GM12878 (cell line): ENCODE data around the gene DCBLD1. TPM values are rescaled to one million over a fixed set of nuclear protein-coding genes. Genes with fewer than 3 reads are reported as not detected.
A peak's percentile ranks its signal among the peaks of the same experiment; 100 is the strongest.

Source experiments
- ATAC-seq: fragments of 200-7000 bp; cut with Tn5 transposase; 3 replicates; pipeline ENCODE4 v1.9.1; 2020; ENCODE audit warnings: mild to moderate bottlenecking, moderate library complexity
- BruUV-seq: library from RNA; stranded (reverse); fragments of 400-500 nt; replicated peaks from 2 replicates; lab custom pipeline; 2021; lab: Mats Ljungman, UMichigan
- CTCF ChIA-PET: fragments of 300-600 bp; sonication (Branson Sonifier 250); formaldehyde crosslinking; extraction: SDS; loops from one replicate; lab custom pipeline; 2021; ENCODE audit warnings: inconsistent platforms; lab: Yijun Ruan, JAX
- POLR2A ChIA-PET: fragments of 350-600 bp; formaldehyde crosslinking; extraction: SDS; loops from one replicate; lab custom pipeline; 2021; ENCODE audit warnings: inconsistent platforms; lab: Charles Lee
- RAD21 ChIA-PET: fragments of 300-600 bp; sonication (Branson Sonifier 250); formaldehyde crosslinking; loops from one replicate; lab custom pipeline; 2023; ENCODE audit warnings: antibody characterized with exemption; ENCODE audit not compliant: unreplicated experiment; lab: Charles Lee
- SMC1A ChIA-PET: fragments of 300-600 bp; sonication (Branson Sonifier 250); formaldehyde crosslinking; loops from one replicate; lab custom pipeline; 2023; ENCODE audit not compliant: unreplicated experiment, uncharacterized antibody; lab: Charles Lee
- DNase-seq: peaks from one replicate; pipeline ENCODE4 v3.0.0-alpha.2; 2011; ENCODE audit warnings: low read depth, low spot score
- FAIRE-seq: peaks from 3 replicates; lab custom pipeline; 2011; peaks lifted over from hg19 to GRCh38; lab: Jason Lieb, UNC
- H2AFZ ChIP-seq: 2 replicates; pipeline ENCODE4 v1.6.0; 2011; ENCODE audit warnings: low read depth, low read length, control low read depth; ENCODE audit not compliant: control insufficient read depth
- H3K27ac ChIP-seq: 2 replicates; pipeline ENCODE4 v1.5.1; 2011; ENCODE audit warnings: control low read depth; ENCODE audit not compliant: control insufficient read depth, insufficient read depth
- H3K27me3 ChIP-seq, 2 experiments: replicated peaks in 1 of 2; 2 replicates each; pipeline versions ENCODE4 v1.6.0 to v1.6.1; 2011; ENCODE audit warnings: low read length in 1 of 2; ENCODE audit not compliant: control insufficient read depth in 2 of 2, insufficient read depth in 2 of 2
- H3K36me3 ChIP-seq, 2 experiments: 2 replicates each; pipeline ENCODE4 v1.5.1; 2011; ENCODE audit warnings: low read length in 1 of 2; ENCODE audit not compliant: control insufficient read depth in 2 of 2, insufficient read depth in 2 of 2
- H3K4me1 ChIP-seq: 2 replicates; pipeline ENCODE4 v1.6.1; 2011; ENCODE audit warnings: mild to moderate bottlenecking, low read length, moderate library complexity, mixed read lengths; ENCODE audit not compliant: control insufficient read depth, insufficient read depth
- H3K4me2 ChIP-seq: 2 replicates; pipeline ENCODE4 v1.6.0; 2011; ENCODE audit warnings: control low read depth; ENCODE audit not compliant: control insufficient read depth, insufficient read depth
- H3K4me3 ChIP-seq: fragments of 200-600 bp; sonication (generic); 2 replicates; pipeline ENCODE4 v1.5.1; 2016
- H3K79me2 ChIP-seq: 2 replicates; pipeline ENCODE4 v1.6.0; 2011; ENCODE audit warnings: low read length; ENCODE audit not compliant: control insufficient read depth, insufficient read depth
- H3K9ac ChIP-seq: 2 replicates; pipeline ENCODE4 v1.8.0; 2011; ENCODE audit warnings: low read length, control low read depth, mixed read lengths; ENCODE audit not compliant: control insufficient read depth, insufficient read depth
- H3K9me3 ChIP-seq: replicated peaks from 3 replicates; pipeline ENCODE4 v1.5.1; 2011; ENCODE audit warnings: mild to moderate bottlenecking, low read length; ENCODE audit not compliant: control insufficient read depth, insufficient read depth
- H4K20me1 ChIP-seq: 2 replicates; pipeline ENCODE4 v1.6.0; 2011; ENCODE audit not compliant: control insufficient read depth, insufficient read depth
- ATF7 ChIP-seq: fragments of 450-650 bp; IDR thresholded peaks from 2 replicates; pipeline ENCODE4 v1.6.1; 2016; ENCODE audit warnings: low read depth, mild to moderate bottlenecking
- CEBPZ ChIP-seq: fragments of 150-350 bp; IDR thresholded peaks from 2 replicates; pipeline ENCODE4 v1.6.1; 2016; ENCODE audit warnings: low read depth, low read length
- E4F1 ChIP-seq: fragments of 450-650 bp; IDR thresholded peaks from 2 replicates; pipeline ENCODE4 v1.6.1; 2018; ENCODE audit warnings: borderline replicate concordance, mild to moderate bottlenecking; ENCODE audit not compliant: partially characterized antibody
- EED ChIP-seq: sonication (generic); IDR thresholded peaks from 2 replicates; pipeline ENCODE4 v1.6.1; 2016; ENCODE audit warnings: antibody characterized with exemption, low read depth
- ETV6 ChIP-seq, 2 experiments: fragments of 450-650 bp in 1 of 2; IDR thresholded peaks in 1 of 2; conservative IDR thresholded peaks in 1 of 2; 2 replicates each; pipeline ENCODE4 v1.6.1; 2014; ENCODE audit warnings: antibody characterized with exemption in 1 of 2, borderline replicate concordance in 1 of 2, low read depth in 1 of 2, mild to moderate bottlenecking in 1 of 2, moderate library complexity in 1 of 2
- GATAD2B ChIP-seq: fragments of 450-650 bp; conservative IDR thresholded peaks from 2 replicates; pipeline ENCODE4 v1.6.1; 2017; ENCODE audit warnings: low read depth, mild to moderate bottlenecking, moderate library complexity
- IKZF1 ChIP-seq: fragments of 450-650 bp; conservative IDR thresholded peaks from 2 replicates; pipeline ENCODE4 v1.6.1; 2017; ENCODE audit warnings: antibody characterized with exemption, mild to moderate bottlenecking
- IKZF2 ChIP-seq, 2 experiments: fragments of 450-650 bp; IDR thresholded peaks; 2 replicates each; pipeline ENCODE4 v1.6.1; 2017; ENCODE audit warnings: mild to moderate bottlenecking in 2 of 2, moderate library complexity in 2 of 2
- JUNB ChIP-seq: IDR thresholded peaks from 2 replicates; pipeline ENCODE4 v1.6.1; 2016; ENCODE audit warnings: antibody characterized with exemption, mild to moderate bottlenecking
- LARP7 ChIP-seq: fragments of 450-650 bp; IDR thresholded peaks from 2 replicates; pipeline ENCODE4 v1.6.1; 2017; ENCODE audit warnings: mild to moderate bottlenecking
- MAX ChIP-seq: IDR thresholded peaks from 2 replicates; pipeline ENCODE4 v1.6.1; 2012; ENCODE audit warnings: low read depth, low read length, improper control_type of control experiment
- RUNX3 ChIP-seq: IDR thresholded peaks from 2 replicates; pipeline ENCODE4 v1.6.1; 2012; ENCODE audit warnings: low read length, inconsistent platforms
- SMARCA5 ChIP-seq: fragments of 450-650 bp; IDR thresholded peaks from 2 replicates; pipeline ENCODE4 v1.6.1; 2017; ENCODE audit warnings: mild to moderate bottlenecking
- SPI1 ChIP-seq: IDR thresholded peaks from 2 replicates; pipeline ENCODE4 v1.6.1; 2011; ENCODE audit warnings: low read depth, mild to moderate bottlenecking, low read length, moderate library complexity, borderline replicate concordance; ENCODE audit not compliant: insufficient read depth
- SUZ12 ChIP-seq: fragments of 200-600 bp; sonication (generic); IDR thresholded peaks from one replicate; pipeline ENCODE4 v1.6.1; 2018; ENCODE audit warnings: antibody characterized with exemption, mild to moderate bottlenecking; ENCODE audit not compliant: unreplicated experiment
- WGBS: methylation state at CpG from one replicate; pipeline ENCODE4 v1.1.6; 2016; ENCODE audit warnings: low lambda C conversion rate; ENCODE audit not compliant: insufficient replicate concordance, insufficient coverage; ENCODE audit errors: missing lambda C conversion rate; 5-methylcytosine and 5-hydroxymethylcytosine counted together
- in situ Hi-C: fragments of 300-500 bp; cut with MboI; formaldehyde crosslinking; loops from 9 replicates; pipeline ENCODE4 v1.14.3; 2018; ENCODE audit warnings: mixed read lengths
- intact Hi-C: fragments of 100-400 bp; cut with micrococcal nuclease; formaldehyde crosslinking; loops from one replicate; pipeline ENCODE4 v1.14.2; 2022; ENCODE audit not compliant: unreplicated experiment
- polyA plus RNA-seq, 11 experiments: library from polyadenylated mRNA; depleted of rRNA in 4 of 11; unstranded in 6 of 11; stranded (reverse) in 5 of 11; fragments of >200 nt; fragmentation: Nextera tagmentation in 4 of 11; fragmentation: Illumina TruSeq in 1 of 11; extraction: Ambion mirVana in 4 of 11; extraction: Trizol in 1 of 11; gene quantifications; 1 replicate in 1 of 11; 2 replicates in 10 of 11; pipeline versions ENCODE4 v1.2.1 to v1.2.3, GENCODE V29; 2011 to 2016; ENCODE audit warnings: inconsistent platforms in 2 of 11, missing spikeins in 2 of 11, low read depth in 1 of 11
- total RNA-seq, 4 experiments: library from RNA; depleted of rRNA in 3 of 4; stranded (reverse); fragments of >200 nt in 3 of 4; fragmentation: Illumina TruSeq in 1 of 4; extraction: Trizol in 1 of 4; gene quantifications; 2 replicates each; pipeline versions ENCODE4 v1.2.1 to v1.2.3, GENCODE V29; 2013 to 2021

DCBLD1 gene
- total and polyA plus RNA-seq, 10 of the 15 experiments (the other 5 are each of a cell fraction or from before 2014, with no cell fraction given) = 0.92 to 9.2 (median 8.3) TPM

GRCh38 chr6:117497237-117497636 lies 14.8 kb downstream of the DCBLD1 start (continued):
- TF ChIP-seq CEBPZ (no peak), GATAD2B (no peak)
- TF ChIP-seq, all 136 proteins: peak for 0

GRCh38 chr6:117498159-117498558 lies 15.7 kb downstream of the DCBLD1 start:
- Histone ChIP-seq H3K27me3 (no peaks in the 10 kb centered on the region), H3K4me1 (peaks cover 10% of the 10 kb centered on the region), H3K27ac (no peak overlapping the region), H3K4me3 (no peak overlapping the region), H3K36me3 (no peaks in the 10 kb centered on the region), H4K20me1 (no peaks in the 10 kb centered on the region), H3K9ac (no peak overlapping the region), H3K79me2 (no peaks in the 10 kb centered on the region; the same call in 1 of the 2 replicates), H3K4me2 (peak overlapping the region; percentile 11; the same call in 1 of the 2 replicates), H2AFZ (no peak overlapping the region), H3K9me3 (no peaks in the 10 kb centered on the region)
- ChIA-PET SMC1A (interaction anchor here (1.3 to 6.9 kb wide), 3 partner anchors 13 to 107 kb away, joined by 3 to 76 read pairs (median 3); no protein-coding TSS in a partner anchor), RAD21 (interaction anchor here (0.6 to 2.8 kb wide), 4 partner anchors 13 to 834 kb away, joined by 3 to 23 read pairs (median 4); no protein-coding TSS in a partner anchor), POLR2A (no interaction called here), CTCF (interaction anchor here (1.0 to 3.6 kb wide), 3 partner anchors 15 to 20 kb away, joined by 3 to 12 read pairs (median 8); no protein-coding TSS in a partner anchor)
- ATAC-seq = peak; percentile 68
- 50% methylated on average over 2 of the region's 2 CpGs for WGBS
- FAIRE-seq = no peak
- DNase-seq = no peak
- no TSS peak for BruUV-seq
- in situ Hi-C loops = no loop called here
- intact Hi-C loops = no loop called here
- peak in 1 of 2 experiments; percentile 33; a peak in 1 of 4 replicates for TF ChIP-seq ETV6 (conservative IDR thresholded peaks at IDR 0.05 in 1 of 2, IDR thresholded peaks at IDR 0.05 in 1 of 2; ENCODE audit: borderline replicate concordance in 1 of 2, low read depth in 1 of 2)
- peak; percentile 78 for TF ChIP-seq SPI1
- TF ChIP-seq IKZF2 (IDR thresholded peaks at IDR 0.05) = peak; percentile 85 to 88
- peak; percentile 69 for TF ChIP-seq RUNX3
- TF ChIP-seq LARP7 = no peak
- TF ChIP-seq SMARCA5 = no peak
- TF ChIP-seq EED = peak; percentile 78
- TF ChIP-seq JUNB = 0 out of 2 replicates have a peak, but pooled peaks have one; percentile 25
- no peak for TF ChIP-seq SUZ12
- TF ChIP-seq IKZF1 = peak; percentile 80
- 0 out of 2 replicates have a peak, but pooled peaks have one; percentile 25 for TF ChIP-seq GATAD2B
- no peak for TF ChIP-seq E4F1
- TF ChIP-seq MAX = no peak
- no peak for TF ChIP-seq ATF7
